HG03432 (cell line): ENCODE measurements around the gene ACOX2.
A peak's percentile ranks its signal among the peaks of the same experiment; 100 is the strongest.

ENCODE experiments used
- ATAC-seq: cut with Tn5 transposase; IDR thresholded peaks from one replicate; pipeline ENCODE4 v1.9.1; 2021; ENCODE audit warnings: mild to moderate bottlenecking, moderate library complexity; ENCODE audit not compliant: unreplicated experiment

ACOX2 gene

DNA sequence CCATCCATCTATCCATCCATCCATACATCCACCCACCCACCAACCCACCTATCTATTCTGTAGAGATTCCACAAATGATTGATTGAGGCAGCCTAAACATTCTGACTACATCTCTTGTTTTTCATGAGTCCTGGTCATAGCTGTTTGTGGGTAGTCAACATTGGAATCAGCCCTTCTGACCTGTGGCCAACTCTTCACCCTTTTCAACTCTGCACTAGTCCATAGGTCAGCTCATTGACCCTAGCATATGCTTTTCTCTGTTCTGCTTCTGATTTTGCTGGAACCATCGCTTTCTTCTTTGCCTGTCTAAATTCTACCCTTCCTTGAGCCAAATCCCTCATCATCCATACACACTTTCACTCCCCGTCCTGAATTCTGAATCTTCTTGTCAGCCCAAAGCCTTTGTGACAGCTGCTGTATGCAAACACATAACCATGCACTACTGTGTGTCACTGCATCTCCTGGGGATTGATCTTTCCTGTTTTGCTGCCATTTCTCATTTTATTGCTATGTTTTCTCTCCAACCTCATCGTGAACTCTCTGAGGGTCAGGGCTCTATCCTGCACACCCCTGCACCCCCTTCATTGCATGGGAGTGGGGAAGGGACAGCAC is 61.9 kb downstream of the ACOX2 start:
- ATAC-seq = no peak

DNA sequence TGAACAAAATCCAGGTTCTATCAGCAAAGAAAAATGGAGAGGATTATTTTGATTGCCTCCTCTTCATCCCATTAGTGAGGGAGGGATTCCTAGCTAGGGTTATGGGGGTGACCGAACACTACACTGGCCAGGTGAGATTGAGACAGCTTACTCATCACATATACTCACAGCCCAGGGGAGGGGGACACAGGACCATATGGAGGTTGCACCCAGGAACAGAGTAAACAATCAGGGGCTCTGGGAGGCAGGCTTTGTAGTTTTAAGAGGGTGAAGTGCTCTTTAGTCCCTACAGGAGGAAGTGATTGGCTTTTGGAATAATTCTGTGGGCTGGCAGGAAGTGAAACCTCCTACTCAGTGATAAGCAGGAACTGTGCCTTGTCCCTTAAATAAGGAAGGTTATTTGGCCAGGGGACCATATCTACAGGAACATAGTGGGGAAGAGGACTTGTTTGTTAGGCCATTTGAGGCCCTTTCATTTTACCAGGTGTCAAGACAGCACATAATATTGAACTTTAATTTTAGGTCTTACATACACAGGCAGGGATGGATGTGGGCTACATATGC is 62.6 kb downstream of the ACOX2 start:
- ATAC-seq = no peak

DNA sequence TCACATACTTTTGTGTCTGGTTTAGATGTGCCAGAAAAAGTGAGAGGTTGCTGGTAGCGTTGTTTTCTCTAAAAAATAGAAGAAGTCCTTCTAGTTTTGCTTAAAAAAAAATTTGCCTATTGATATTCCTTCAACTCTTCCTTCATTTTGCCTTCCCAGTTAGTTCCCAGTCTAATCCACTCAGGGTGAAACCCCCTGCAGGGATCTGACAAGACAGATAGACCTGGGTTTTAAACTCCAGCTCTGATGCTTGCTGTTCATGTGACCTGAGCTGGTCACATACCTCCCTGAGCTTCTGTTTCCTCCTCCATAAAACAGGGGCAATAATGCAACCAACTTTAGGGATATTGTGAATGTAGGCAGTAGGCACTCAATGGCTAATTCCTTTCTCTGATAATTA is 63.7 kb downstream of the ACOX2 start:
- ATAC-seq = no peak

DNA sequence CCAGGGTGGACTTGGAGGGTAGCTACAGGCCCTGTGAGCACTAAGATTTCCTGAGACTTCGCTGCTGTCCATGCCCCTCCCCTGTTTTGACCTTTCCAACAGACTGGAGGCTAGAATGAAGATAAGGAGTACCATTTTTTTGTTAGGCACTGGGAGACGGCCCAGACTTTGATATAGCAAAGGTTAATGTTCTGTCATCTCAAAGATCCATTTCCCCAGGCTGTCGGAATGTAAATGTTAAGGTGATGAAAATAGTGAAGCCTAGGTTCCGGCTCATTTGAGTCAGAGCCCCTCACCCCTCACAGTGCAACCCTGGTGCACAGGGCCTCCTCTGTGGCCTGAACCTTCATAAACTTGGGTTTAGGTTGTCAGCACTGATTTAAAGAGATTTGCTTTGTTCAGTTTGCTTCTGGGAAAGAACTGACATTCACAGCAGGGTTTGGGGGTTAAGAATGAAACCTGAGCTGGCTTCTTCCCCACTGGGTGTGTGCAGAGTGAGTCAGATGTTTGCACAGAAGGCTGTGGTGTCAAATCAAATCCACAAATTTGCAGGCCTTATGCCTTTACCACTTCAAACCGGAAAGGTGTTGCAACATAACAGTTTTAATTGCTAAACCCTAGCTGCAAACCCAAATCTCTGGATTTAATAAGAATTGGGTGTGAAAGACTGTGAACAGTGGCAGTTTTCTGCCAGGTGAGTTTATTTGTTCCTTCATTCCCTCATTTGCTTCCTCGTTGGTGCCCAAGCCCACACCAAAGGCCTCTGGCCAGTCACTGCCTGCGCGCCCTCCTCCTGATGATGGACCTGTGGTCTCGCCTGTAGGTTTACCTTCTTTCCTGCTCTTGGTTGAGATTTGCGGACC is 65.7 kb downstream of the ACOX2 start:
- ATAC-seq = peak; percentile 77

DNA sequence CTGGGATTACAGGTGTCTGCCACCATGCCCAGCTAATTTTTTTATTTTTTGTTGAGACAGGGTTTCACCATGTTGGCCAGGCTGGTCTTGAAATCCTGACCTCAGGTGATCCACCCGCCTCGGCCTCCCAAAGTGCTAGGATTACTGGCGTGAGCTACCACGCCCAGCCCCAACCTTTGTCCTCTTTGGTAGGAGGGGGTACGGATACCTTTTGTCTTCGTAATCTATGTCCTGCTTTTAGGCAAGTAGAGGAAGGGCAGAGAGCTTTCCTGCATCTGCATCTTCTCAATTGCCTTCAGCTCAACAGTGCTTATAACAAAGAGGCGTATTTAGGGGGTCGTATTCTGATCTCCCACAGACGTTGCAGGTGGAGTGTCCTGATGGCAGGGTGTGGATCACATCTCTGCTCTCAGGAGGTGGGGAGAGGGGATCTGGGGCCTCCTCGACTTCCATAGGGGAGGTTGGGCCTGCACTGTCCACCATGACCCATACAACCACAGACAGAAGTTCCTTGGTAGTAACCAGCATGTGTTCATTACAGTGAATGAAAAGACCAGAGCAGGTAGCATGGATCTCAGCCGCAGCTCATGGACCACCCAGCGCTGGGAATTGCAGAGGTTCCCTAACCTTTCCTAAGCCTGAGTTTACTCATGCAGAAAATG is 66.5 kb downstream of the ACOX2 start:
- no peak for ATAC-seq

DNA sequence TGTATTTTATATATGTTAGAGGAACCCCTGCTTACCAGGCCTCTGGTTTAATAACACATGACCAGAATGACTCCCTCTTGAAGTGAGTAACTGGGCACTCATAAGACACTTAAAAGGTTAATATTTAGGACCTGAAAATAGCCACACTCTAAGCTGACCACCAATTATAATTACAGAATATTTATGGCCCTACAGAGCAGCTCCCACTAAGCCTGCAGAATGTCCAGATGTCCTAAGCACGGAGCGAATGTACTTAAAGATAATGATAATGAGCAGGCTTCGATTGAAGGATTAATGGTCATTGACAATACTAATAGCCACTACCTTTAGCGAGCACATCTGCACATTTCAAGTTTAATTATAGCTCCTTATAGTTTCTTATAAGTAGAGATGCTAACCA is 67.9 kb downstream of the ACOX2 start:
- no peak for ATAC-seq

DNA sequence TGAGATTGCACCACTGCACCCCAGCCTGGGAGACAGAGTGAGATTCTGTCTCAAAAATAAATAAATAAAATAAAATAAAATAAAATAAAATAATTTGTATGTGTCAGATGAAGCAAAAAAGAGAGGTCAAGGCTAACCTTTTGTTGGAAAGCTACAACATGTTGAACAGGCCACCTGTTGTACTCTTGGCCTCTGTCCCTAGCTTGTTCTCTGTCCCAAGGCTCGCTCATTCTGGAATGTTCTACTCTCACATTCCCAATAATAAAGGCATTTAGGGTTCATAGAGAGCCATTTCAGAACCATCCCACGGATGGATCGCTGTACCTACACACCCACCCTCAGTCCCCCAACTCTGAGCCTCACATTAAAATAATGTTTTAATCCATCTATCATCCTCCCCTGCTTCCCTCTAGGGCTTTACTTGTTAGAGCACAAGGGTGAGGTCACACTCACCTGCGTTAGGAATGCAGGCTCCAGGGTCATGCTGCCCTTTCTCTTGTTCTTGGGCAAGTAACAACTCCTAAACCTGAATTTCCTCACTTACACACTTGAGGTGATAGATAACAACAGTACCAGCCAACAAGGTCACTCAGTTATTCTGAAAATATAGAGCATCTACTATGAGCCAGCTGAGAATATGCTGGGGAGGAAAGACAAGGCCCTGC is 70.0 kb downstream of the ACOX2 start:
- ATAC-seq = no peak

DNA sequence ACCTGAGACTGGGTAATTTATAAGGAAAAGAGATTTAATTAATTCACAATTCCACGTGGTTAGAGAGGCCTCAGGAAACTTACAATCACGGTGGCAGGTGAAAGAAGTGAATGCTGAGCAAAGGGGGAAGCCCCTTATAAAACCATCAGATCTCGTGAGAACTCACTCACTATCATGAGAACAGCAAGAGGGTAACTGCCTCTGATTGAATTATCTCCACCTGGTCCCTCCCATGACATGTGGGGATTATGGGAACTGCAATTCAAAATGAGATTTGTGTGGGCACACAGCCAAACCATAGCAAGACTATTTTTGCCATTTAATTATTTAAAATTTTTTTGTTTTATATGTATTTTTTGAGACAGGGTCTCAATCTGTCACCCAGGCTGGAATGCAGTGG is 72.1 kb downstream of the ACOX2 start:
- no peak for ATAC-seq

DNA sequence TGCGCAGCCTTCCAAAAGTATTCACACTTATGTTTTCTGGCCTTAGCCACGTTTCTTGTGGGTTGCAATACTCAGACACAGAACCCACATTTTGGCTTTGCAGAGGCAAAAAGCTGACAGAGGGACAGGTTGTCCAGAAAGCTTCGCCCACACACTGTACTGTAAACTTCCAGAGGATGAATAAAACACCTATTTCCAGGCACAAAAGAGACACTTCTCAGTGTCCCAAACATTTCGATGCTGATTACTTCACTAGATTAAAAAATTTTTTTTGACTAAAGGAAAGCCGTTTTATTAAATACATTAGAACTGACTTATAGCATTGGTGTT is 73.1 kb downstream of the ACOX2 start:
- ATAC-seq = no peak

DNA sequence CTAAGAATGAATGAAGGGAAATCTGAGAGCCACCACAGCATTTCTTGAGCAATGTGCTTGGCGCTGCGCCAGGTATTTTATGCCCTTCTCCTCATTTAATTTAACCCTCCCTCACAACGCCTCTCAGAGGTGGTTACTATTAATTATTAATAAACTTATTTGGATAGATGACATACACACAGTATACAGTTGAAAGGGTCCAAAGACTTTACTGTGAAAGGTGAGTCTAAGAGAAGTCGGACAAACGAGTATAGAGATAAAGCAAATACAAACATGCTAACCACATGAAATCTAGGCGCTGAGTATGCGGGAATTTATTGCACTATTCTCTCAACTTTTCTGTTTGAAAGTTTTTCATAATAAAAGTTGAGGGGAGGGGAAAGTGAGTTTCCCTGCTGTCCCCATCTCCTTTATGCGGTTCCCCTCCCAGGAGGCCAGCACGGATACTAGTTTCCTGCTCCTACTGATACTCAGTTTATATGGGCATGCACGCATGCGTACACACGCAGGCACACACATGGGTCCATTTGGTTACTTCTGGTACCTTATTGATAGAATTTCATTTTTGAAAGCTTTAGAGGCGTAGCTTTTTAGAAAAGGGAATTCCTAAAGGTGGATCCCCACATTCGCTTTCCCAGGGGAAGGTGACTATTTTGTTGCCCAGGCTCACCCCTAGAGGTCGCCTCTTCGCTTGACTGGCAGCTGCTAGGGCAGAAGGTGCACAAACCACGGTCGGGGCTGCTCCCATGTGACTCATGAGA is 73.6 kb downstream of the ACOX2 start:
- ATAC-seq = peak; percentile 95

DNA sequence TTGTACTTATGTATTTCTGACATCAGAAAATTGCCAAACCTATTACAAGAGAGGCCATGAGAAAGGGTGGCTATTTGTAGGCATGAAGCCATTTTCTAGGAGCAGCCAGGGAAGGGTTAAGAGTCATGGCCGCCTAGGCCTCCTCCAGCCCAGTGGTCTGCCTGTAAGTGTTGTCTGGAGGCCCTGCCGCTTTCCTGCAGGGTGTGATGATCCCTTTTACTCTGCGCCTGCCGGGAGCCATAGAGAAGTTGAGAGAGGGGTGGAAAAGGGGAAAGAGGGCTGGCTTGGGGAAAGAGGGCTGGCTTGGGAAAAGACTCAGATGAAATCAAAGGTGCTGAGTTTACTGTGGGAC is 74.2 kb downstream of the ACOX2 start:
- ATAC-seq = no peak

DNA sequence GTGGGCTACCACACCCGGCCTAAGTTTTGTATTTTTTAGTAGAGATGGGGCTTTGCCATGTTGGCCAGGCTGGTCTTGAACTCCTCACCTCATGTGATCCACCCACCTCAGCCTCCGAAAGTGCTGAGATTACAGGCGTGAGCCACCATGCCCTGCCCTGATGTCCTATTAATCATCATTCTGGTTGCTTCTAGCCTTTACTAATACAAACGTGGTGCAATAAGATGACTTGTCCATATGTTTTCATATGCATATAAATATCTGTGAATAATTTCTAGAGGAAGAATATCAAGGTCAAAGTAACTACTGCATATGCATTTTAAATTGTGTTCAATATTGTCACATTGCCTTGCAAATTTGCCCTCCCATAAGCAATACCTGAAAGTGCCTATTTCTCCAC is 77.8 kb downstream of the ACOX2 start:
- no peak for ATAC-seq
